GM10266 (cell line): Measurements from ENCODE around the gene ACOX2.

Experiments
- DNase-seq: peaks from one replicate; pipeline ENCODE4 v3.0.0; 2012; ENCODE audit errors: extremely low spot score
- TF ChIP-seq, protein P1 (sequence below): IDR thresholded peaks from 2 replicates; pipeline ENCODE4 v1.5.1; 2012; ENCODE audit warnings: mild to moderate bottlenecking, low read depth; ENCODE audit not compliant: control insufficient read depth, insufficient read depth; ENCODE audit errors: missing control alignments

The ACOX2 gene

DNA sequence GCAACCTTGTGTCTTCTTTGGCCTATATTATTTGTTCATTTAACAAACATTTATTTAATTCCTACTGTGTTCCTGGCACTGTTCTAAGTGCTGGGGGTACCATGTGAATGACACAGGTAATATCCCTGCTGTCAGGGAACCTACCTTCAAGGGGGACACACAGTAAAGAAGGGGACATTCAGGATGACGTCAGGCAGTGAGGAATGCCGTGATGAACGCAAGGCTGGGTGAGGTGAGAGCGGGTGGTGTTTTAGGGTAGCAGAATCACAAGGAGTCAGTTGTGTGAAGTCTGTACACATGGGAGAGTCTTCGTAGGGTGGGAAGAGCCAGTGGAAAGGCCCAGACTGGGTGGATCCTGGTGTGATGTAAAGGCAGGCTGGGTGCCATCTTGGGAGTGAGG, 41.9 kb upstream of the ACOX2 start:
- no peak for DNase-seq
- TF ChIP-seq, protein P1, sequence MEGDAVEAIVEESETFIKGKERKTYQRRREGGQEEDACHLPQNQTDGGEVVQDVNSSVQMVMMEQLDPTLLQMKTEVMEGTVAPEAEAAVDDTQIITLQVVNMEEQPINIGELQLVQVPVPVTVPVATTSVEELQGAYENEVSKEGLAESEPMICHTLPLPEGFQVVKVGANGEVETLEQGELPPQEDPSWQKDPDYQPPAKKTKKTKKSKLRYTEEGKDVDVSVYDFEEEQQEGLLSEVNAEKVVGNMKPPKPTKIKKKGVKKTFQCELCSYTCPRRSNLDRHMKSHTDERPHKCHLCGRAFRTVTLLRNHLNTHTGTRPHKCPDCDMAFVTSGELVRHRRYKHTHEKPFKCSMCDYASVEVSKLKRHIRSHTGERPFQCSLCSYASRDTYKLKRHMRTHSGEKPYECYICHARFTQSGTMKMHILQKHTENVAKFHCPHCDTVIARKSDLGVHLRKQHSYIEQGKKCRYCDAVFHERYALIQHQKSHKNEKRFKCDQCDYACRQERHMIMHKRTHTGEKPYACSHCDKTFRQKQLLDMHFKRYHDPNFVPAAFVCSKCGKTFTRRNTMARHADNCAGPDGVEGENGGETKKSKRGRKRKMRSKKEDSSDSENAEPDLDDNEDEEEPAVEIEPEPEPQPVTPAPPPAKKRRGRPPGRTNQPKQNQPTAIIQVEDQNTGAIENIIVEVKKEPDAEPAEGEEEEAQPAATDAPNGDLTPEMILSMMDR: no peak

DNA sequence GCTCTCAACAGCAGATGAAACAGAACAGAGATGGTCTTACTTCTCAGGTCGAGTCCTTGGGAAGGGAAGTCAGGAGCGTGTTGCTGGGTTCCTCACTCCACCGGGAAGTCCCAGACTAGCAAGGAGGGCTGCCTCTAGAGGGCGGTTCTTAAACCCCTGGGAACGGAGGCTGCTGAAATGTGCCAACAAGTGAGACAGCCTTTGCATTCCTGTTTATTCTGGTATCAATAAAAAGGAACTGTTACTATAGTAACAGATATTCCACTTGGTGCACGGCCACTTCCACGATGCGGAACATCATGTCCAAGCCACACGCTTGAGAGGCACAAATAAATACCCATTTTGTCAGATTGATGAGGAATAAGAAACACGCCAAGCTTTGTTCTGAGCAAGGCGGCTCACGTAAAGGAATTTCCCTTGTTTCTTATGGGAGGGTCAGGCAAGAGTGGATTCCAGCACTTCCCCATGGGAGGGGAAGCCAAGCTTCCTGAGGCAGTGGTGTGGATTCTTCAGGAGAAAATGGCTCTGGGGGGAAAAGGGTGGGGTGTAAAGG, 40.4 kb upstream of the ACOX2 start, which contains the start of gene FAM107A:
FAM107A (minus strand) TSS at position 123 of the 553 bp plus-strand sequence. CDS start 7,531 bp downstream, outside the sequence.
- no peak for DNase-seq
- TF ChIP-seq, protein P1: no peak

DNA sequence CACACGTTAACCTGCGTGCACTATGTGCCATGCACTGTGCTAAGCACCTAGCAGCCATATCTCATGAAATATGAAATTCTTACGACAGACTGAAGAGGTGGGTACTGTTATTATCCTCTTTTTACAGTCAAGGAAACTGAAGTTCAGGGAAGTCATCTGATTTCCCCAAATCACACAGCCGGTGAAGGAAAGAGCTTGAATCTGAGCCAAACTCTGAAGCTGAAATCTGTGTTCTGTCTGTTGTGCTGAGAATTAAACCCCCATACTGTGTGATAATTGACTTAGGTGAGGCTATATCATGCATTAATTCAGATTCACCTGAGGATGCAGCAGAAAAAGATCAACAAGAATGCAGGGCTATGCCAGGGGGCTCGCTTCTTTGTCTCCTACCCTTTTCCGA, 39.7 kb upstream of the ACOX2 start:
- TF ChIP-seq, protein P1: no peak
- no peak for DNase-seq

DNA sequence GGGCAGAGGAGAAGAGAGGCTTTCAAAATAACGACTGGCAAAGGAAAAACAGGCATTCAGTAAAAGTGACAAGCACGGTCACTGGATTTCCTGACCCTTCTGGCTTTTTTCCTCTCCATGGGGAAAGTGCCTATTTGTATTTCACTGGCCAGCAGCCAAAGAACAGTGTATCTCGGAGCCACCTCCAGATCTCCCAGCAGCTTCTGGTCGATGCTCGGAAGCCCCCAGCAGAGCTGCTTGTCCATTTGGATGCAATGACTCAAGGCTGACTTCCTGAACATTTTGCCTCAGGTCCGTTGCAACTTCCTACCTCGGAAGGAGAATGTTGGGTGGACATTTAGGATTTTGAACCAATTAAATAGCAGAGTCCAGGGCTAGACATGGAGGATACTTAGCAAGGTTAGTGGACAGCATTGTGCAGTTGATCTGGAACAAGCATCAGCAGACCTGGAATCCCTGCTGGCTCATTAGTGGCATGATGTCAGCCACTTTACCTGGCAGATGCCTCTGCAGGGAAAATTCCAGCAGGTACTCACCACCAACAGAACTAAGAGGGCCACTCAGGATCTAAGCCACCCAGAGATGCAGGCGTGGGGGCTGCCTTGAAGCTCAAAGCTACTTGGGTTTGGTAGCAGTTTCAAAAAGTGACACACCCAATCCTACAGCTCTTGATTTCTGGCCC, 39.1 kb upstream of the ACOX2 start:
- no peak for DNase-seq
- TF ChIP-seq, protein P1: no peak

DNA sequence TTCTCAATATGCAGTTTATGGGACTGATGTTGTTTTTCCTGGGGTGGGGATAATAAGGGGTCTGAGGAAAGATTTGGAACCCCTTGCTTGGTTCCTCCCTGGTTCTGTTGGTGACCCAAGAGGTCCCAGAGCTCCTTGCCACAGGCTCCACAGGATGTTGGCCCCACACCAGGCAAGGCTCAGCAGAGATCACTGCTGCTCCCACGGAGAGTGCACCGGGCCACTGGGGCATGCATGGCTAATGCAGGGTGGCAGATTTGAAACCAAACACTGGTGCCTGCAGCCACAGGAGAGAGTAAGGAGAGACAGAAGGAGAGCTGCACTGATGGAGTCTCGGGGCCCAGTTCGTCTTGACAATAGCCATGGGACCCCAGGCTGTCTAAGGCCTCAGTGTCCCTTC, 37.7 kb upstream of the ACOX2 start:
- TF ChIP-seq, protein P1: no peak
- DNase-seq: no peak

DNA sequence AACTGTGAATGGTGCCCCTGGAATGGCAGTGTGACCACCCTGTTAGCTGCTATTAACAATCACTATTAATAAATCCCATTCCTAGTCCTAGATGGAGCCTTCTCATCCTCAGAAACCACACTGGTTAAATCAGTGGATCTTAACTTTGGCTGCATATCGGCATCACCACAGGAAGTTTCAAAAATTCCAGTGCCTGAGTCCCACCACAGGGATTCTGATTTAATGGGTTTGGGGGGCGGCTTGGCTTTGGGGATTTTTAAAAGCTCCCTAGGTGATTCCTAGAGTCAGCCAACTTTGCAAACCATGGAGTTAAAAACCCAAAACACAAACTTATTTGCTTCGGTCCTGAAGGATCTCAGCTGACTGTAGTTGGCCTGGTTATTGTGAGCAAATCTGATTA, 37.1 kb upstream of the ACOX2 start:
- DNase-seq: no peak
- TF ChIP-seq, protein P1: no peak

DNA sequence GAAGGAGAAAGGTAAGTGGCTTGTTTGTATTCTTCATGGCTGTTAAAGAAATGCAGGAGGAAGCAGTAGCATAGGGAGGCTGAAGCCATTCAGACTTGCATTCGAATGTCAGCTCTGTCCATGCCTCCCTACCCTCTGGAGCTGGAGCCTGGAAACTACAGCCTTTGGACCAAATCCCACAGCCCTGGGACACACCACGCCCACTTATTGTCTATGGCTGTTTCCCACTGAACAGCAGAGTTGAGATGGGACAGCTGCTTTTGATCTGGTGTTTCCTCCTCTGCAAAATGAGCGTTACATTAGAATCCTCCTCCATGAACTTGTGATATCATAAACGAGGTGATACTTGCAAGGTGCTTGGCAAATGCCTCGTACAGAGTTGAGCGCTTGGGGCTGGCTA, 36.6 kb upstream of the ACOX2 start:
- DNase-seq: no peak
- TF ChIP-seq, protein P1: no peak
